H1 (cell line): ENCODE results near the gene ZBTB46. TPM values are rescaled to one million over a fixed set of nuclear protein-coding genes. Genes with fewer than 3 reads are reported as not detected.

Experiments used
- polyA plus RNA-seq, 7 experiments: library from polyadenylated mRNA; depleted of rRNA in 3 of 7; stranded (reverse) in 5 of 7; unstranded in 2 of 7; fragments of >200 nt in 5 of 7; fragments of 200-250 nt in 2 of 7; gene quantifications; 1 replicate in 5 of 7; 2 replicates in 1 of 7; 4 replicates in 1 of 7; pipeline versions ENCODE4 v1.2.1 to v1.2.3, GENCODE V29; 2011 to 2013; ENCODE audit warnings: missing spikeins in 2 of 7, mixed read lengths in 2 of 7
- small RNA-seq: library from polyadenylated mRNA; stranded (forward); fragments of <200 nt; extraction: miRNeasy Mini kit (QIAGEN cat#:217004); gene quantifications from one replicate; pipeline ENCODE3, GENCODE V24; 2013; ENCODE audit not compliant: insufficient read depth
- total RNA-seq: library from RNA; stranded (reverse); fragmentation: NEBNext Ultra II Directional; extraction: Animal tissue kit (Norgen Biotek cat#: 25700); gene quantifications from 2 replicates; pipeline ENCODE4 v1.2.1, GENCODE V29; 2021

Gene ZBTB46
- total and polyA plus RNA-seq, 2 of the 8 experiments (the other 6 are each of a cell fraction or from before 2014, with no cell fraction given), result 6.4 to 22.4 TPM

Small RNA genes lying within 50 kb of the gene (small RNA-seq; reads per million reads assigned to genes)
- not detected for gene LIME1
- gene TNFRSF6B, result not detected

Other genes with a start within 250 kb of the ZBTB46 start
- 12.9 and 14.2 TPM in 2 replicates for gene GMEB2, start 204.2 kb downstream of the ZBTB46 start, total RNA-seq
- 14.2 and 19.1 TPM in 2 replicates for gene GMEB2, start 204.2 kb downstream of the ZBTB46 start, polyA plus RNA-seq (2011; rRNA removed)
- gene STMN3, start 177.8 kb downstream of the ZBTB46 start, total RNA-seq, result 63.1 and 71.6 TPM in 2 replicates
- 51.5 and 70.8 TPM in 2 replicates for gene STMN3, start 177.8 kb downstream of the ZBTB46 start, polyA plus RNA-seq (2011; rRNA removed)
- 37.1 and 37.8 TPM in 2 replicates for gene RTEL1, start 173.0 kb downstream of the ZBTB46 start, total RNA-seq
- gene RTEL1, start 173.0 kb downstream of the ZBTB46 start, polyA plus RNA-seq (2011; rRNA removed), result 16.2 and 24.3 TPM in 2 replicates
- gene TNFRSF6B, start 134.6 kb downstream of the ZBTB46 start, total RNA-seq, result not detected in 2 replicates
- 3.1 and 5.4 TPM in 2 replicates for gene TNFRSF6B, start 134.6 kb downstream of the ZBTB46 start, polyA plus RNA-seq (2011; rRNA removed)
- 21.9 and 22.9 TPM in 2 replicates for gene ARFRP1, start 123.3 kb downstream of the ZBTB46 start, total RNA-seq
- gene ARFRP1, start 123.3 kb downstream of the ZBTB46 start, polyA plus RNA-seq (2011; rRNA removed), result 12.9 and 19.4 TPM in 2 replicates
- 21.4 and 24.9 TPM in 2 replicates for gene ZGPAT, start 123.2 kb downstream of the ZBTB46 start, total RNA-seq
- gene ZGPAT, start 123.2 kb downstream of the ZBTB46 start, polyA plus RNA-seq (2011; rRNA removed), result 14.5 and 21.5 TPM in 2 replicates
- 3.3 and 4.5 TPM in 2 replicates for gene LIME1, start 94.6 kb downstream of the ZBTB46 start, total RNA-seq
- gene LIME1, start 94.6 kb downstream of the ZBTB46 start, polyA plus RNA-seq (2011; rRNA removed), result 5.9 and 9.5 TPM in 2 replicates
- 25.0 and 29.1 TPM in 2 replicates for gene SLC2A4RG, start 91.5 kb downstream of the ZBTB46 start, total RNA-seq
- 15.9 and 32.9 TPM in 2 replicates for gene SLC2A4RG, start 91.5 kb downstream of the ZBTB46 start, polyA plus RNA-seq (2011; rRNA removed)
- gene ABHD16B, start 30.2 kb upstream of the ZBTB46 start, total RNA-seq, result not detected in 2 replicates
- gene ABHD16B, start 30.2 kb upstream of the ZBTB46 start, polyA plus RNA-seq (2011; rRNA removed), result 0.05 TPM in 1 of 2 replicates, not detected in the other
- gene TPD52L2, start 34.0 kb upstream of the ZBTB46 start, total RNA-seq, result 77.1 and 78.1 TPM in 2 replicates
- 80.2 and 96.5 TPM in 2 replicates for gene TPD52L2, start 34.0 kb upstream of the ZBTB46 start, polyA plus RNA-seq (2011; rRNA removed)
- 31.2 and 32.8 TPM in 2 replicates for gene DNAJC5, start 63.9 kb upstream of the ZBTB46 start, total RNA-seq
- 19.2 and 25.0 TPM in 2 replicates for gene DNAJC5, start 63.9 kb upstream of the ZBTB46 start, polyA plus RNA-seq (2011; rRNA removed)
- gene UCKL1, start 125.2 kb upstream of the ZBTB46 start, total RNA-seq, result 36.5 and 37.4 TPM in 2 replicates
- 91.2 and 106 TPM in 2 replicates for gene UCKL1, start 125.2 kb upstream of the ZBTB46 start, polyA plus RNA-seq (2011; rRNA removed)
- 26.6 and 27.0 TPM in 2 replicates for gene ZNF512B, start 138.7 kb upstream of the ZBTB46 start, total RNA-seq
- 7.3 and 10.6 TPM in 2 replicates for gene ZNF512B, start 138.7 kb upstream of the ZBTB46 start, polyA plus RNA-seq (2011; rRNA removed)
- gene SAMD10, start 148.4 kb upstream of the ZBTB46 start, total RNA-seq, result 3.0 and 3.8 TPM in 2 replicates
- gene SAMD10, start 148.4 kb upstream of the ZBTB46 start, polyA plus RNA-seq (2011; rRNA removed), result 5.2 and 6.4 TPM in 2 replicates
- 76.9 and 80.7 TPM in 2 replicates for gene PRPF6, start 149.9 kb upstream of the ZBTB46 start, total RNA-seq
- 27.9 and 42.8 TPM in 2 replicates for gene PRPF6, start 149.9 kb upstream of the ZBTB46 start, polyA plus RNA-seq (2011; rRNA removed)
- 0.52 and 0.61 TPM in 2 replicates for gene C20orf204, start 204.9 kb upstream of the ZBTB46 start, total RNA-seq
- 0.39 and 0.96 TPM in 2 replicates for gene C20orf204, start 204.9 kb upstream of the ZBTB46 start, polyA plus RNA-seq (2011; rRNA removed)
- 0.23 TPM in 1 of 2 replicates, not detected in the other for gene SOX18, start 218.4 kb upstream of the ZBTB46 start, total RNA-seq
- gene SOX18, start 218.4 kb upstream of the ZBTB46 start, polyA plus RNA-seq (2011; rRNA removed), result 0.08 and 0.09 TPM in 2 replicates
- gene TCEA2, start 231.9 kb upstream of the ZBTB46 start, total RNA-seq, result 41.4 and 46.3 TPM in 2 replicates
- 42.3 and 66.0 TPM in 2 replicates for gene TCEA2, start 231.9 kb upstream of the ZBTB46 start, polyA plus RNA-seq (2011; rRNA removed)
- gene RGS19, start 248.3 kb upstream of the ZBTB46 start, total RNA-seq, result 12.7 and 13.1 TPM in 2 replicates
- gene RGS19, start 248.3 kb upstream of the ZBTB46 start, polyA plus RNA-seq (2011; rRNA removed), result 16.8 and 21.9 TPM in 2 replicates
- gene OPRL1, start 248.8 kb upstream of the ZBTB46 start, total RNA-seq, result 0.52 and 0.63 TPM in 2 replicates
- gene OPRL1, start 248.8 kb upstream of the ZBTB46 start, polyA plus RNA-seq (2011; rRNA removed), result 0.98 and 2.0 TPM in 2 replicates